Liver (tissue), 9 donors: ENCODE data around the gene CATSPERZ. TPM values are rescaled to one million over a fixed set of nuclear protein-coding genes. Genes with fewer than 3 reads are reported as not detected.

Source experiments
- DNase-seq: peaks from one replicate; pipeline ENCODE4 v3.0.0-alpha.2; 2017; ENCODE audit warnings: low spot score
- H3K27ac ChIP-seq, 2 donors: one replicate each; pipeline ENCODE4 v1.7.0; 2013; ENCODE audit warnings: inconsistent platforms in 2 of 2, low read length in 2 of 2, control low read depth in 1 of 2, low read depth in 1 of 2, mild to moderate bottlenecking in 1 of 2
- H3K27me3 ChIP-seq, 4 donors: one replicate each; pipeline versions ENCODE4 v1.6.1 to v1.7.0; 2013; ENCODE audit warnings: low read length in 3 of 4, inconsistent platforms in 1 of 4, mild to moderate bottlenecking in 1 of 4, moderate library complexity in 1 of 4; ENCODE audit not compliant: control insufficient read depth in 4 of 4, insufficient read depth in 4 of 4
- H3K36me3 ChIP-seq, 4 donors: one replicate each; pipeline versions ENCODE4 v1.6.1 to v1.7.0; 2013; ENCODE audit warnings: low read length in 3 of 4, mild to moderate bottlenecking in 3 of 4, low read depth in 1 of 4, moderate library complexity in 1 of 4; ENCODE audit not compliant: control insufficient read depth in 4 of 4, insufficient read depth in 3 of 4
- H3K4me1 ChIP-seq, 4 donors: one replicate each; pipeline versions ENCODE4 v1.6.1 to v1.7.0; 2013; ENCODE audit warnings: low read length in 3 of 4, mild to moderate bottlenecking in 3 of 4, moderate library complexity in 1 of 4; ENCODE audit not compliant: control insufficient read depth in 4 of 4, insufficient read depth in 4 of 4
- H3K4me3 ChIP-seq, 3 donors: one replicate each; pipeline versions ENCODE4 v1.6.1 to v1.7.0; 2013; ENCODE audit warnings: low read length in 3 of 3, control low read depth in 1 of 3, low read depth in 1 of 3, mild to moderate bottlenecking in 1 of 3
- H3K9ac ChIP-seq, 2 donors: one replicate each; pipeline ENCODE4 v1.7.0; 2013; ENCODE audit warnings: low read length in 2 of 2, mild to moderate bottlenecking in 2 of 2, moderate library complexity in 2 of 2, control low read depth in 1 of 2, low read depth in 1 of 2
- H3K9me3 ChIP-seq, 4 donors: one replicate each; pipeline versions ENCODE4 v1.6.1 to v1.7.0; 2013; ENCODE audit warnings: low read length in 3 of 4; ENCODE audit not compliant: control insufficient read depth in 4 of 4
- CTCF ChIP-seq: fragments of 150-350 bp; IDR thresholded peaks from 2 replicates; pipeline ENCODE4 v1.5.1; 2017; ENCODE audit warnings: improper control_type of control experiment, low read depth, low read length; ENCODE audit not compliant: missing input control
- EGR1 ChIP-seq, 2 donors: IDR thresholded peaks; 2 replicates each; pipeline ENCODE4 v1.6.1; 2016 to 2018; ENCODE audit warnings: antibody characterized with exemption in 2 of 2, low read depth in 2 of 2
- FOXA1 ChIP-seq: IDR thresholded peaks from 2 replicates; pipeline ENCODE4 v1.6.1; 2016; ENCODE audit warnings: antibody characterized with exemption
- GABPA ChIP-seq, 2 donors: IDR thresholded peaks in 1 of 2; conservative IDR thresholded peaks in 1 of 2; 2 replicates each; pipeline ENCODE4 v1.6.1; 2016; ENCODE audit warnings: antibody characterized with exemption in 2 of 2, mild to moderate bottlenecking in 1 of 2, moderate library complexity in 1 of 2
- HNF4A ChIP-seq, 2 donors: conservative IDR thresholded peaks; 2 replicates each; pipeline ENCODE4 v1.6.1; 2016; ENCODE audit warnings: antibody characterized with exemption in 2 of 2, mild to moderate bottlenecking in 2 of 2
- HNF4G ChIP-seq: IDR thresholded peaks from 2 replicates; pipeline ENCODE4 v1.6.1; 2016; ENCODE audit warnings: antibody characterized with exemption
- NR2F2 ChIP-seq: IDR thresholded peaks from 2 replicates; pipeline ENCODE4 v1.6.1; 2016; ENCODE audit warnings: antibody characterized with exemption
- RAD21 ChIP-seq, 2 donors: IDR thresholded peaks; 2 replicates each; pipeline ENCODE4 v1.6.1; 2016; ENCODE audit warnings: antibody characterized with exemption in 2 of 2, mild to moderate bottlenecking in 2 of 2
- REST ChIP-seq: IDR thresholded peaks from 2 replicates; pipeline ENCODE4 v1.6.1; 2016; ENCODE audit warnings: antibody characterized with exemption, mild to moderate bottlenecking
- RXRA ChIP-seq, 2 donors: IDR thresholded peaks; 2 replicates each; pipeline ENCODE4 v1.6.1; 2017 to 2018; ENCODE audit warnings: antibody characterized with exemption in 2 of 2, mild to moderate bottlenecking in 1 of 2
- YY1 ChIP-seq: IDR thresholded peaks from 2 replicates; pipeline ENCODE4 v1.6.1; 2016; ENCODE audit warnings: antibody characterized with exemption, mild to moderate bottlenecking
- WGBS: extraction: QIAGEN DNeasy Blood & Tissue Kit; methylation state at CpG from one replicate; pipeline ENCODE4 v1.1.7; 2013; 5-methylcytosine and 5-hydroxymethylcytosine counted together
- polyA plus RNA-seq, 2 donors: library from polyadenylated mRNA; stranded (reverse) in 1 of 2; unstranded in 1 of 2; fragments of 200-250 nt in 1 of 2; fragments of >200 nt in 1 of 2; fragmentation: Nextera tagmentation in 1 of 2; extraction: Ambion mirVana in 1 of 2; gene quantifications; one replicate each; pipeline versions ENCODE4 v1.2.1 to v1.2.3, GENCODE V29; 2013 to 2015
- total RNA-seq, 2 donors: library from RNA; depleted of rRNA; stranded (reverse); fragments of >200 nt; gene quantifications; one replicate each; pipeline ENCODE4 v1.2.3, GENCODE V29; 2014
- TF ChIP-seq, protein P1 (sequence below): IDR thresholded peaks from 2 replicates; pipeline ENCODE4 v1.6.1; 2016; ENCODE audit warnings: antibody characterized with exemption
- donor health status: healthy.
- donor health status: healthy.
- donor health status: healthy.
- donor health status: healthy.
- donor health status: healthy.

CATSPERZ gene
- total and polyA plus RNA-seq, 4 donors: 0.42 TPM; not detected in 3

DNA sequence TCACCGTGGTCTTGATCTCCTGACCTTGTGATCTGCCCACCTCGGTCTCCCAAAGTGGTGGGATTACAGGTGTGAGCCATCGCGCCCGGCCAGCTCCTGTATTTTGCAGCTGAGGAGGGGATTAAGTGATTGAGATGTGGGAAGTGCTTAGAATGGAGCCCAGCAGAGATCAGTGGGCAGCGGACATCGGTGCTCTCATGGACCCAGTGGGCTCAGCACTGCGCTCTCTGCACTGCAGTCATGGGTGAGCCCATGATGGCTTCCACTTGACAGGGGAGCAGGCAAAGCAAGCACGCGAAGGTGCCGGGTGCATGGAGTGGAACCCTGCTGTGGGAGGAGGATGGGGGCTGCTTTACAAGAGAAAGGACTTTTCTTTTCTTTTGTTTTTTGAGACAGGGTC, 30.7 kb downstream of the CATSPERZ start:
- WGBS: 85% methylated on average over 11 of the region's 11 CpGs
- Histone ChIP-seq H3K36me3 (no peaks in the 10 kb centered on the region), H3K9ac (no peak overlapping the region), H3K4me3 (no peak overlapping the region), H3K27me3 (no peaks in the 10 kb centered on the region), H3K27ac (no peak overlapping the region), H3K4me1 (peaks cover 0 to 4% (median 0%) of the 10 kb centered on the region in 4 donors), H3K9me3 (no peaks in the 10 kb centered on the region)
- TF ChIP-seq YY1 (no peak), HNF4A (conservative IDR thresholded peaks at IDR 0.05) (no peak), GABPA (IDR thresholded peaks at IDR 0.05 in 1 of 2, conservative IDR thresholded peaks at IDR 0.05 in 1 of 2) (no peak), HNF4G (no peak), EGR1 (IDR thresholded peaks at IDR 0.05; ENCODE audit: low read depth in 2 of 2) (no peak), CTCF (no peak)
- TF ChIP-seq, protein P1, sequence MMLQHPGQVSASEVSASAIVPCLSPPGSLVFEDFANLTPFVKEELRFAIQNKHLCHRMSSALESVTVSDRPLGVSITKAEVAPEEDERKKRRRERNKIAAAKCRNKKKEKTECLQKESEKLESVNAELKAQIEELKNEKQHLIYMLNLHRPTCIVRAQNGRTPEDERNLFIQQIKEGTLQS: no peak
- DNase-seq: no peak

- TF ChIP-seq CTCF: peak; percentile 29
- TF ChIP-seq RAD21 (IDR thresholded peaks at IDR 0.05): peak in 1 of 2 donors; percentile 61
- TF ChIP-seq FOXA1: no peak
- Histone ChIP-seq H3K27me3 (no peaks in the 10 kb centered on the region), H3K27ac (no peak overlapping the region), H3K9me3 (no peaks in the 10 kb centered on the region), H3K4me3 (no peak overlapping the region), H3K36me3 (no peaks in the 10 kb centered on the region), H3K9ac (no peak overlapping the region), H3K4me1 (peaks cover 0 to 4% (median 0%) of the 10 kb centered on the region in 4 donors)
- DNase-seq: peak; percentile 85
- 51% methylated on average over 20 of the region's 20 CpGs for WGBS
Measured at GRCh38 chr11:64331569-64332371, 31.6 kb downstream of the CATSPERZ start.

- Histone ChIP-seq H3K27me3 (no peaks in the 10 kb centered on the region), H3K36me3 (no peaks in the 10 kb centered on the region), H3K9me3 (no peaks in the 10 kb centered on the region), H3K4me1 (peaks cover 0 to 4% (median 0%) of the 10 kb centered on the region in 4 donors), H3K4me3 (no peak overlapping the region), H3K27ac (no peak overlapping the region), H3K9ac (no peak overlapping the region)
- WGBS: 92% methylated on average over 8 of the region's 8 CpGs
- DNase-seq: no peak
- no peak for TF ChIP-seq HNF4A (conservative IDR thresholded peaks at IDR 0.05)
- no peak for TF ChIP-seq HNF4G
- TF ChIP-seq NR2F2: no peak
- no peak for TF ChIP-seq RAD21 (IDR thresholded peaks at IDR 0.05)
- no peak for TF ChIP-seq CTCF
- no peak for TF ChIP-seq FOXA1
- no peak for TF ChIP-seq REST
- TF ChIP-seq RXRA (IDR thresholded peaks at IDR 0.05): no peak
Measured at GRCh38 chr11:64333556-64333955, 33.4 kb downstream of the CATSPERZ start.
